Fibroblast of skin of abdomen (primary cell): ENCODE results near the gene PTPRD.
"Not testable (repeated sequence)": the region's sequence is repeated elsewhere in the genome, so short reads cannot be mapped to it uniquely, and the experiment has no call there.

Source experiments
- DNase-seq: peaks from one replicate; pipeline ENCODE4 v3.0.0-alpha.2; 2013

The PTPRD gene

DNA sequence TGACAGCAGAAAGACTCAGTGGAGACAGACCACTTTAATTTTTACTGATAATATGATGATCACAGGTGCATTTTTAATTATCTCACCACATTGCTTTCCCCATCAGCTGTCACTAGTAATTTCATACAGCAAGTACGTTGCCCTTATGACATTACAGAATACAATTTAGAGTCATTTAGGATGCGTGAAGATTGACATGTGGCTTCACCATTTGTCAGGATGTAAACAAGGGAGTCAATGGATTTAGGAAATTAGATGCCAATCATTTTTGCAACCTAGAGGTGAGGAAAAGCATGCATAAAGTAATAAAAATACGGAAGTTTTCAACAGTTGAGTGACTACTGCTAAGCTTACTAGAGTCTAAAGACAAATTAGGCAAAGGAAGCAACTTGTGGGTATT lies 1129.6 kb downstream of the PTPRD start:
- DNase-seq = no peak

DNA sequence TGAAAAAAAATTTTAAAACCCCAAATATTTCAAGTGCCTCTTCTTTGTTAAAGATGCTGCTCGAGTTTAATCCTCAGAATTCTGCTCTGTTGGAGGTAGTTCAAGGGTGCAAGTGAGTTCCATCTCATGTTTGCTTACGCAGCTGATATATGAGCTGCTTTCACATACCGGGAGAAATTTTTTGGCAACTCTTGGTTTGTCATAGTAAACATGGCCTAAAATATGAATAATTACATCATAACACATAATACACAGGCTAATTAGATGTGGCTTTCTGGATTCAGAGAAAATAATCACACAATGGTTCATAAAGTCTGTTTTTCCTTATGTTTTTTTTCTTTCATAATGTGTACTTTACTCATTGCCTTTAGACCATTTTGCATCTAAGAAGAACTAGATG lies 1134.1 kb downstream of the PTPRD start:
- DNase-seq = no peak

DNA sequence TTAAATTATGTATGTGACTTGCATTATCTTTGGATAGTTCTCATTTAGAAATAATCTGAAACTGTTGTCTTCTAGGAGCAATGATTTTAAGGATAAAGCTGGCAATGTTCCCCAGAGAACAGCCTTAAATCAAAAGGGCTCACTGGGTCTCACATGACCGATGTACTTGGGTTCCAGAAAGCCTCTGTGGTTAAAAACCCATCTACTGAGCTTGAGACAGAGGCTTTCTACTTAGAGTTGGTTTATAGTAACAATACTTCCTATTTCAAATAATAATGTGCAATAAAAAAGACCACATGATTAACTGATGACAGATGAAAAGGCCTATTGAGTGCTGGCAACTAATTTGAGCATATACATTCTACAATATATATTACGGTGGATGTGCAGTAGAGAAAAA lies 1143.5 kb downstream of the PTPRD start:
- no peak for DNase-seq

DNA sequence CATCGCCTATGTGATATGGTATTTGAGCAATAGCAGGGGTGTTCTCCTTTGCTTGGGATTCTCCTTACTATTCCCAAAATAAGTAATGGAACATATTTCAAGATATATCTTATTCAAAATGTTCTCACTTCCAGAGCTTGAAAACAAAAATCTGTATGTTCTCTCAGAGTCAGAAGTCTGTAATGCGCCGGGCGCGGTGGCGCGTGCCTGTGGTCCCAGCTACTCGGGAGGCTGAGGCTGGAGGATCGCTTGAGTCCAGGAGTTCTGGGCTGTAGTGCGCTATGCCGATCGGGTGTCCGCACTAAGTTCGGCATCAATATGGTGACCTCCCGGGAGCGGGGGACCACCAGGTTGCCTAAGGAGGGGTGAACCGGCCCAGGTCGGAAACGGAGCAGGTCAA lies 1170.9 kb downstream of the PTPRD start:
- not testable (repeated sequence) for DNase-seq

DNA sequence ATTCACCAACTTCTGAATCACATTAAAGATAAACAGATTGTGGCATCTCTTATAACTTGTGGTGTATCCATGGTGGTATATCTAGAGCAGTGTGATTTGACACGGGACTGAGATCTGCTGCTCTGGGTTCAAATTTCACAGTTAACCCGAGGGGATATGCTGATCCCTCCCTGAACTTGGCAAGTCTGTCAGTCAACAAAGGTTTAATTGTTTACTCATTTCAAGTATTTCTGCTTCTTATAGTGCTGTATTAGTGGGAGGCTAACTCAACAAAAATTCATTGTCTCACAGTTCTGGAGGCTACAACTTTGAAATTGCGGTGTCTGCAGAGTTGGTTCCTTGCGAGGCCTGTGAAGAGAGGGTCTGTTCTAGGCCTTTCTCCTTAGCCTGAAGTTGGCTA lies 1175.2 kb downstream of the PTPRD start:
- DNase-seq = no peak

DNA sequence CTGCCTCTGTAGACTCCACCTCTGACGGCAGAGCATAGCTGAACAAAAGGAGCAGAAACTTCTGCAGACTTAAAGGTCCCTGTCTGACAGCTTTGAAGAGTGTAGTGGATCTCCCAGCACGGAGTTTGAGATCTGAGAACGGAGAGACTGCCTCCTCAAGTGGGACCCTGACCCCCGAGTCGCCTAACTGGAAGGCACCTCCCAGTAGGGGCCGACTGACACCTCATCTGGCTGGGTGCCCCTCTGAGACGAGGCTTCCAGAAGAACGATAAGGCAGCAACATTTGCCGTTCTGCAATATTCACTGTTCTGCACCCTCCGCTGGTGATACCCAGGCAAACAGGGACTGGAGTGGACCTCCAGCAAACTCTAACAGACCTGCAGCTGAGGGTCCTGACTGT lies 1186.3 kb downstream of the PTPRD start:
- not testable (repeated sequence) for DNase-seq

DNA sequence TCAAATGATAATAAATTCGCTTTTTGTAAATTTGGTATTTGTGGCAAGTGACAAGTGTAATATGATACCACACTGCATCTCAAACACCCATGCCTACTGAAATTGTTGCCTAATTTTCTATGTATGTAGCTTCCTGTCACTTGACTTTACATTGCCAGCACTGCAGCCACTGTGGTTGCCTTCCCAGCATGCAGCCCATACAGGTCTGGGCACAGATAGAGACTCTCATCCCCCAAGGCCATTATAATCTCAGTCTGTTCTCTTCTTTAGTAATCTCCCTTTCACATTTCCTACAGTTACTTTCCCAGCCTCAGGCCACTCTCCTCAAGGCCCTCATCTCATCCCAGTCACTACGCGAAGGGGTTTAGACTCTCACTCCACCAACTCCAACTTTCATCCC lies 1200.6 kb downstream of the PTPRD start:
- no peak for DNase-seq

DNA sequence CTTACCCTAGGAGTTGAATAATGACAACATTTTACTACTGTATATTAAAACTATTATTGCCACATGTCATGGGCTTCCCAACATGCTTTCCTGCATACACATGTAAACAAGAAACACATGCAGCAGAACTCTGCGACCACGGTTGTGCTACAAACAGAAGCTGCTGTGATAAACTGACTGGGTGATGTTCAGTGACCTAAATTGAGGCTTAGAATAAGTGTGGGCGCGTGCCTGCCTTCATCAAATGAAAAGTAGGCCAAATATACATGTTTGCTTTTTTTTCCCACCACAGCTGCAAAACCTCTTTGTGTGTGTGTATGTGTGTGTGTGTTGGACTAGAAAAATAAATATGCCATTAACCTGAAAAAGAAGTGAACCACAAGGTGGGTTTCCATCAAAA lies 1202.1 kb downstream of the PTPRD start:
- DNase-seq = no peak

DNA sequence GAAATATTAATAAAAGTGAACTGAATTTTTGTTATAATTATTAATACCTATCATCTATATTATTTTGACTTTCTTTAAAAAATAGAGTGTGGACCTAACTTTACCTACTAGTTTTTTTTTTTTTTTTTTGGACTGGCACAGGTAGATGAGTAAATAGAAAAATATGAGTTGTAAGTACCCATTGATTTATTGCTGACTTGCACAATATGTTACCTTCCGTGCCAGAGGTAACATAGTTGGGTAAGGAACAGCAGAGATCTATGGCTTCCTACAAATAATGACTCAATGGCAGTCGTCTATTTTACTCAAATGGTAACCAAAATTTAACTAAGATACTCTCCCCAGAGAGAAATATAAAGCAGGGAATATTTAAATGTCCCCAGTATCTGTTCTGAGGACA lies 1212.8 kb downstream of the PTPRD start:
- DNase-seq = no peak

DNA sequence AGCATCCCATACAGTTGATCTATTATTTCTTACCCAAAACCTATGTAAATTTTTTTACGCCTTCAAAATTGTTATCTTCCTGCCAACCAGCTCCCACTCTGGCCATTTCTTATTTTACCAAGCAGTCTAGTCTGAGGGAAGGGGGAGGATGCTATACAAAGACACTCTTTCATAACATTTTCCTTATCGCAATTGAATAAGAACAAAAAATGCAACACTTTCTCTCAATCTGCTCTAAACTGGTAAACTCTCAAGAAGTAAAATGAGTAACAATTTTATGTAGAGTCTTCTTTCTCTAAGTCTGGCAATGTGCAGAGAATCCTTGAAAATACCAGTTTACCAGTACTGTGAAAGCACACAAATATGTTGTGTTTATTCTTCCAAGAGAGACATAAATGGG lies 1216.3 kb downstream of the PTPRD start:
- DNase-seq = no peak

DNA sequence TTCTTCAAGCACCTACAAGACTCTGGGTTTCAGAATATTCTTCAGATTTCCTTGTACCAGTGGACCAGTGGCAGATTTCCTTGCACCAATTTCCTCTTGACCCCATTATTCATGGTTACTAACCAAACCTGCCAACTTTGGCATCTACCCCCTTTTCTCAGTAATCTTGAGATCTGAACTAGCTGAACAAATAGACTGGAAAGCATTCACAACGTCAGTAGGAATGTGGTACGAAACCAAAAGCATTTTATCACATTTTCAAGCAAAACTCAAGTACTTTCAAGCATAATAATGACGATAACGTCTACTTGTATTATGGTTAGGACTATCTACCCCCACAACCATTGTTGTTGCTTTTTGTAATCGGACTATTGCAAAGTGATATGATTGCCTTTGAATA lies 1217.3 kb downstream of the PTPRD start:
- no peak for DNase-seq

DNA sequence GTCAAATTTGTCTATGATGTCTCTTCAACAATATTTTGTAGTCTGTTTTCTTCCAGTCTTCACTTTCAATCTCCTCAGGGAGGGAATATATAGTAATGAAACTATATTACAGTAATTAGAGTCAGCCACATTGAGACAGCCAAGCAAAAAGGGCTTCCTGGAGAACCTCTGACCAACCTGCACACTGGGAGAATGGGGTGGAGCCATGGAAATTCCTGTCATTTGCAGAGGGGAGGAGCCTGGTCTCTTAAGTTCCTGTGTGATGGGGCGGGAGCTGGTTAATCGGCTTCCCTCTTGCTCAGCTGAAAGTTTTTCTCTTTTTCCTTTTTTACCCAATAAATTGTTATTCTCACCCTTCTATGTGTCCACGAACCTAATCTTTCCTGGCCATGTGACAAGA lies 1220.0 kb downstream of the PTPRD start:
- no peak for DNase-seq

DNA sequence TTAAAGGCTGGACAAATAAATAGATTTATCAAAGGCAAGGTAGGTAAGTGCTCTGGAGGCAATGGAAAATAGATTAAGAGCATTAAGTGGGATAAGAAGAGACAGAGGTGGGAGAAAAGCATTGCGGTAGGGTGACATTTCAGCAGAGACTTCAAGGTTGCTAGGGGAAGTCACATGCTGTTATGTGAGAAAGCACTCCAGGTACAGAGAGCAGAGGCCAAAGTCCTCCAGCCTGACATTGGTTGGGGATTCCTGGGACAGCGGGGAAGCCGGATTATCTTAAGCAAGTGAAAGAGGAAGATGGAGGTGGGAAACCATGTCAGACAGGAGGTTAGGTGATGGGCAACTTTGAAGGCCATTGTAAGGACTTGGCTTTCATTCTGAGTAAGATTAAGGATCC lies 1222.9 kb downstream of the PTPRD start:
- no peak for DNase-seq

DNA sequence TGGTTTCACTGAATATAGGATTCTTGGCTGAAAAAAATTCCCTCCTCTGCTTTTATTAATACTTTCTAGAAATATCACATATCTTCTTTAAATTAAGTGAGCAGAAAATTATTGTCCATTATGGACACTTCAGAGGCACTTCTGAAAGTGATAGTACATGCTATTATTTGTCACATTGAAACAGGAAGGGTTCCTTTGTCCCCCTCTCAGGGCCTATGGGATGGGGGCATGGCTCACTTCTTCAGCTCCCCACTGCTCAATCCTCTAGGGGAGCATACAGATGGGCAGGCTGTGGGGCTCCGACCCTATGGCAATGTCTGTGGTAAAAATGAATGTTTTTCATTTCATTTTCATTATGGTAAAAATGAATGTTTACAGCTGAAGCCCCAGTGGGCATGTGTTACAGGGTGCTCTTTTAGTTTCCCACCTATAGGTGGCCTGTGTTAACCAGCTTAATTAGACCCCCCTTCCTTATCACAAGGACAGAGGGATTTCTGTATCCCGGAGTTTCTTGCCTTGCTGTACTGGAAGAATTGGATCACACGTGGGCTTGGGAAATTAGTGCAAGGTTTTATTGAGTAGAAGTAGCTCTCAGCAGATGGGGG lies 1225.2 kb downstream of the PTPRD start:
- DNase-seq = no peak

DNA sequence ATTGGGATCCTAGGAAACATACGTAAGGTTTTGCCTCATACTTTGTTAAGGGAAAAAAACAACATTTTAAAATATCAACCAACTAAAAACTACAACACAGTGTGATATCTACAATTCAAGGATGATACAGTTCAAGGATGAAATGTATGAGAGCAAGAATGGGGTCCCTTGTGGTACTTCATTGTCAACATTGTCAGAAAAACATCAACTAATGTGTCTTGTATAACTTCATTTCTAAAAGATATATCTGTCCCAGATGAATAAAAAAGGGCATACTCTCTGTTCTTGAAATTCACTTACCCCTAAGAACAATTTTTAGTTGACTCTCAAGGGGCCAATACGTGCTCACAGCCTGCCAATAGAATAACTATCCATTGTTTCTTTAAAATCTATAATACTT lies 1250.5 kb downstream of the PTPRD start:
- DNase-seq = no peak

DNA sequence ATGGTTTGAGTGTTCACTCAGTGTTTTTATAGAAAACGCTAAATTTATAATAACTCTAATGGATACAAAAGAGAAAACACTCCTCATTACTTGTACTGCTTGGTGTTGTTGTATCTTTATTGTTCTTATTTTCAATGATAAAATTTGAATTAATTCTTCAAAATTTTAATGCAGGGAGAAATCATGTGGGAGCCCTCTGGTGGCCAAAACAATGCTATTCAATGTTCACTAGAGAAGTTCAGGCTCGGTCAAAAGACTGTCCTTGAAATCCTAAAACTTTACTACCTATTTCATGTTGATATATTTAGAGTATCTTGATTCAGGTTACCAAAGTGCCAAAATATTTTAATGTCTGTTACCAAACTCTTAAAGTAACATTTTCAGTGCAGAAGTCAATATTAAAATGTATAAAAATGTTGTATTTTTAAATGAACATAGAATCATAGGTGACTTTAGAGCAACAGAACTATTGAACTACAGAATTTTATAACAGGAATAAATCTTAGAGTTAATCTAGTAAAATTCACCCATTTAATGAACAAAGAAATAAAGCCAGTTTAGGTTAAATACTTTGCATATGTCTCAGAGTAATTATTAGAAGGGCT lies 1259.8 kb downstream of the PTPRD start:
- DNase-seq = peak; percentile 6

DNA sequence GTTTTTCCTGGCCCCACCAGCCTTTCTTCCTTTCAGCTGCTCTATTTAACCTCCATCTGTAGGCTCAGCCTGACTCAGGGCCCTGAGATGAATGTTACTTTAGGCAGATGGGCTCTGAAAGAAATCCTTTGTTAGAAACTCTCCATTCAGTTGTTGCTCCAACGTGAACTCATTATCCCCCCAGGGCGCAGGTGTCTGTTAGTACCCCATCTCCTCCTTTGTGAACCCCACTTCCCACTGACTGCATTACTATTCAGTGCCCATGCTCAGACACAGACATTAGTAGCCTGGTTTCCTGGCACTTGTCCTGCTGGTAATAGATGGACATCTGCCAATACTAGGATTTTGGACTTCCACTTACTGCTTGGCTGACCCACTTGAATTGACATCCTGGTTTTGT lies 1271.6 kb downstream of the PTPRD start:
- DNase-seq = no peak

DNA sequence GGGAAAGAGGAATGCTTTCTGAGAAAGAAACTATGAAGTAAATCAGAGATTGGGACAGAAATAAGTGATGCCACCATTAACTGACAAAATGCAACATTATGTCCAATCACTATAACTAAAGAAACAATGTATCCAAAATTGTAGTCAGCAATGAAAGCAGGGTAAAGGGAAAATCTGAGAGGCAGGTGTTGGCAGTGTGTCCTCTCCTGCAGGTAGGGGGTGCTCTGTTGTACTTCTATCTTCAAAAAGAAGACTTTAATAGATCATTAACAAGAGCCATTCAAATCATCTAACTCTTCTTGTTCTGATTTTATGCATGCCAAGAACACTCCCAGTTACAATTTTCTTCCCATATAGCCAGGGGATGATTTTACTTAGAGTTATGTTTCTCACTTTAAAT lies 1275.7 kb downstream of the PTPRD start:
- no peak for DNase-seq

DNA sequence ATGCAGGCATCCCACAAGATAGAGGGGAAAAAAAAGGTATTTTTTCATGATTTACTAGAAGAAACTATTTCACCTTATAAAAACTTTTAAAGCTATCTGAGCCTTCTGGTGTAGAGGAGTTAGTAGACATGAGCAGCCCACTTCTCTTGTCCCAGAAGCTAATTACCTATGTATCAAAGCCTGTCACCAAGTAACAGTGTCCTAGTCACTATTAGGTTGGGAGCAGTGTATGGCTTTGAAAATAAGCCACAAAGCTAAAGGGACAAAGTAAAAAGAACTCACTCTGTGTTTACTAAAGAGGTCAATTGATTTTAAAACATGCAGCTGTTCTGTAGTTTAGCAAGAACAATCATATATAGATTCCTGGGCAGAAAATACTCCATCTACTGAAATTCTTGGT lies 1286.1 kb downstream of the PTPRD start:
- DNase-seq = no peak

DNA sequence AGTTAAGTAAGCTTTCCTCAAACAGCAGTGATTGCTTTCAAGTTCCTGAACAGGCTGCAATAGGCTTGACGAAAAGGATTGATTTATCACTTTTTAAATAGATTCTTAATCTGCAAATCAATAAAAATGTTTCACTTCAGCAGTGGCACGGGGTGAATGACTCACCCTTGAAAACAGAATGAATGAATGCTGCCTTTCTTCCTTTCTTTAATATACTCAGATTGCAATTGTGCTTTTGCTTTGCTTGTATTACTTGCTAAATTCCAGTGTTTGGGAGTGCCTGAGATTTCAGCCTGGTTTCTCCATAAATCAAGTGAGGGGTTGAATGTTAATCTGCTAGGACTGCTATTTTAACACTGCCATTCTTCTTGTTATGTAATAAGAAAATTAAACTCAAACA lies 1293.8 kb downstream of the PTPRD start:
- DNase-seq = peak; percentile 10

DNA sequence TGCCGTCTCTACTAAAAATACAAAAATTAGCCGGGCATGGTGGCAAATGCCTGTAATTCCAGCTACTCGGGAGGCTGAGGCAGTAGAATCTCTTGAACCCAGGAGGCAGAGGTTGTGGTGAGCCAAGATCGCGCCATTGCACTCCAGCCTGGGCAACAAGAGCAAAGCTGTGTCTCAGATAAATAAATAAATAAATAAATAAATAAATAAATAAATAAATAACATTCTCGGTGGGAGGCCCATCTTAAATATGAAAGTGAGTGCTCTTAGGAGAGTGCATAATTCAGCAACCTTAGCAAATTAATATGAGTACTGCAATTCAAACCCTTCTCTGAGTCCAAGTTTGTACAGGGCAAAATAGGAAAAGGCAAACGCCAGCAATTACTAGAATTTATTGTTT lies 1302.1 kb downstream of the PTPRD start:
- not testable (repeated sequence) for DNase-seq

DNA sequence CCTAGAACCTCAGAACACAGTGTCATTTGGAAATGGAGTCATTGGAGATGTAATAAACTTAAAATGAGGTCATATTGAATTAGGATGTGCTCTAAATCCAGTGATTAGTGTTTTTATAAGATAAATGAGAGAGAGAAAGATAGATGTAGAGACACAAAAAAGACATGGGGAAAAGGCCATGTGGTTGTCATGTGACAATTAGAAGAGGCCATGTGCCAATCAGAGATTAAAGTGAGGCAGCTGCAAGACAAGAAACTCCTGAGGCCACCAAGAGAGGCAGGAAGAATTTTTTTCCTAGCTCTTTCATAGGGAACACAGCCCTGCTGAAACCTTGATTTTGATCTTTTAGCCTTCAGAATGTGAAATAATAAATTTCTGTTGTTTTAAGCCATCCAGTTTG lies 1307.2 kb downstream of the PTPRD start:
- no peak for DNase-seq

DNA sequence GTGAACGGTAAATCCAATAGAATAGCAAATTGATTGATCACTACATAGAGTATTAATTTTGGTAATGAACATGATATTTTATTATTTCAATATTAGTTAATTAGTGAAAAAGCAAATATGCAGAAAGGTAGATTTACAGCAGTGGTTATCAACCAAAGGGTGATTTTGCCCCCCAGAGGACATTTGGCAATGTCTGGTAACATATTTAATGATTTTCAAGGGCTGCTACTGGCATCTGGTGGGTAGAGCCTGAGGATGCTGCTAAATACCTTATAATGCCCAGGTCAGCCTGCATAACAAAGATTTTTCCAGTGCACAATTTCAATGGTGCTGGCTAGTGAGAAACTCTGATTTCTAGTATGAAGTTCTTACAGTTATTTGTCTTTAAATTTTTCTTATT lies 1313.7 kb downstream of the PTPRD start:
- DNase-seq = no peak

DNA sequence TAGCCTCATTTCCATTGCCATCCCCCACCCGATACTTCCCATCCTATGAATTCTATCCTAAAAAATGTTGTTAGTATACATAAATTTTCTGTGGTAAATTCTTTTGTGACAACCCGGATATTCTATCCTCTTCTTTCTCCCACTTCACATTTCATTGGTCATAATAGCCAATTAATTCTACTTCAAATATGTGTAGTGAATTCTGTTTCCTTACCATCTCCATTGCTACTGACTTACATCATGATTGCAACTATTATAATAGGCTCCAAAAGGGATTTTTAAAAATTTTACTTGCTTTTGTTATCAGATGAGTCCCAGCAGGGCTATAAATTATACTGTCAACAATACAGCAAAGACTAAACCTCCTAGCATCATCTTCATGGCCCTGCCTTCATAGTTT lies 1326.8 kb downstream of the PTPRD start:
- DNase-seq = peak; percentile 85

DNA sequence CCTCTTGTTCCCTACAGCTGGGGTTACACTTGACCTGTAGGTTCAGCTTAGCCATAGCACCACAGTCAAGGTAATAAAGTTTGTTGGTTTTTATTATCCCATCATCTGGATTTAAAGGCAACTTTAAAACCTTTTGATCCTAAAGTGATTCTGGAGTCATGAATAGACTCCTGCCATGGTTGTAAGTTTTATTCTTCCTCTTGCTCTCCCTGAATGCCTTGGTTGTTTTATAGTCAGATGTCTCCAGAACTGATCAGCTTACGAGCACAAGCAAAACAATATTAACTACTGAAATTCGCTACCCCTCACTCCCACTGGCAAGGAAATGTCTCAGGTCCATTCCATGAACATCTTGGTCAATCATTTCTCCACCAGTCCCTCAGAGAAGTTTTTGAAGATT lies 1328.6 kb downstream of the PTPRD start:
- no peak for DNase-seq
